Measurements from ENCODE around the gene DSCAML1. TPM values are rescaled to one million over a fixed set of nuclear protein-coding genes. Genes with fewer than 3 reads are reported as not detected.
A peak's percentile ranks its signal among the peaks of the same experiment; 100 is the strongest.
"Not testable (repeated sequence)": the region's sequence is repeated elsewhere in the genome, so short reads cannot be mapped to it uniquely, and the experiment has no call there.

Gene DSCAML1
- total and polyA plus RNA-seq, 9 of the 15 experiments (the other 6 are each of a cell fraction or from before 2014, with no cell fraction given) = not detected

GRCh38 chr11:117407016-117407415 lies 390.0 kb downstream of the DSCAML1 start (continued):
- TF ChIP-seq CUX1 (CRISPR knock-in tag; IDR thresholded peaks at IDR 0.05) (no peak), ZBTB5 (IDR thresholded peaks at IDR 0.05) (no peak)

GRCh38 chr11:117405898-117406297 lies 391.1 kb downstream of the DSCAML1 start:
- not testable (repeated sequence) for BruUV-seq (replicated peaks); FAIRE-seq

More at GRCh38 chr11:117405898-117406297, 391.1 kb downstream of the DSCAML1 start:
- H3K9me3 ChIP-seq (replicated peaks; ENCODE audit: control insufficient read depth, insufficient read depth, low read depth, low read length); DNase-seq (ENCODE audit: extremely low read depth in 1 of 4, low spot score in 3 of 4); H3K27me3 ChIP-seq (ENCODE audit: control insufficient read depth in 2 of 2, insufficient read depth in 2 of 2, low read length in 2 of 2); H2AFZ ChIP-seq (ENCODE audit: low read depth, low read length); CTCF ChIA-PET (ENCODE audit: low intra/inter-chr PET ratio); H3K4me2 ChIP-seq (ENCODE audit: insufficient read depth, low read length); in situ Hi-C loops (cut with MboI); POLR2A ChIA-PET; intact Hi-C loops (cut with micrococcal nuclease); H3K27ac ChIP-seq (ENCODE audit: extremely low read depth, low read depth, low read length); H4K20me1 ChIP-seq (replicated peaks; ENCODE audit: control insufficient read depth, insufficient read depth, low read length); H3K4me1 ChIP-seq (replicated peaks in 1 of 2; ENCODE audit: control insufficient read depth in 2 of 2, insufficient read depth in 2 of 2, low read length in 2 of 2); ATAC-seq; H3K9ac ChIP-seq (ENCODE audit: insufficient read depth in 1 of 2, low read depth in 2 of 2, low read length in 2 of 2); H3K4me3 ChIP-seq; H3K9me1 ChIP-seq (ENCODE audit: control insufficient read depth, insufficient read depth, low read length); H3K36me3 ChIP-seq (ENCODE audit: control insufficient read depth, insufficient read depth, low read length); H3K79me2 ChIP-seq (ENCODE audit: control insufficient read depth, insufficient read depth, low read length): not testable (repeated sequence)
- TF ChIP-seq TRIM28 (IDR thresholded peaks at IDR 0.05) (peak; percentile 58; the same call in 1 of the 2 replicates), ZNF707 (CRISPR knock-in tag; conservative IDR thresholded peaks at IDR 0.05) (peak; percentile 98), ZNF280A (IDR thresholded peaks at IDR 0.05; ENCODE audit: low read depth, partially characterized antibody) (peak; percentile 24), ZNF766 (CRISPR knock-in tag; conservative IDR thresholded peaks at IDR 0.05) (0 out of 2 replicates have a peak, but pooled peaks have one; percentile 36)
- WGBS (ENCODE audit: insufficient coverage, low coverage, missing lambda C conversion rate) = 39% methylated on average over 2 of the region's 2 CpGs

Data from K562 (cell line).